Measurements from ENCODE around the gene CTNNA2. TPM values are rescaled to one million over a fixed set of nuclear protein-coding genes. Genes with fewer than 3 reads are reported as not detected.

Gene CTNNA2
- total and polyA plus RNA-seq, 2 of the 8 experiments (the other 6 are each of a cell fraction or from before 2014, with no cell fraction given), result 3.9 to 9.0 TPM

DNA sequence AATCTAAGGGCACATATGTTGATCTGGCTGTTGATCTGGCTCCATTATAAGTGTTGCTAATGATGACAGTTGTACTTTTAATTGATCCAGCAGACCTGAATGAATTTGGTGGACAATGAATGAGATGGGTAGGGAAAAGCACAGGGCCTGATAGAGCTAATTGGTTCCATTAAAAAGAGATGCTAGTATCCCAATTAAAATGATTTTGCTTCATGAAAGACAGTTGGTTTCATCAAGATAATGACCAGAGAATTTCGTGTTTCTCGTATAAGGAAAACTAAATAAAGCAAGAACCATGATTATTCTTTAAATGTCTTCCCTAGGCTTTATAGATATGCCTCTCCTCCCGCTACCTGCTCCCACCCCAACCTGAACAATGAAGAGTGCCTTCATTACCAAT, 900.3 kb downstream of the CTNNA2 start:
- FAIRE-seq, result no peak
- no peak overlapping the region for H2BK12ac ChIP-seq (ENCODE audit: low read depth, low read length)
- H3K4ac ChIP-seq (replicated peaks; ENCODE audit: insufficient read length, low read depth, low read length), result no peak overlapping the region
- no peak overlapping the region for H4K8ac ChIP-seq (ENCODE audit: extremely low read depth, insufficient read depth, low read length)
- H3K18ac ChIP-seq (ENCODE audit: extremely low read depth, low read length), result no peak overlapping the region
- ChIA-PET CTCF (ENCODE audit: partially characterized antibody) (no interaction called here), POLR2A (ENCODE audit: partially characterized antibody) (no interaction called here)
- no peak overlapping the region for H3K56ac ChIP-seq (replicated peaks; ENCODE audit: insufficient read length, low read depth, low read length)
- no peak overlapping the region for H2BK20ac ChIP-seq (ENCODE audit: low read length)
- no peaks in the 10 kb centered on the region for H3K79me2 ChIP-seq (ENCODE audit: control insufficient read depth in 1 of 2, insufficient read depth in 2 of 2, low read length in 2 of 2)
- H4K91ac ChIP-seq (replicated peaks; ENCODE audit: insufficient read length, low read length), result no peak overlapping the region
- H3K79me1 ChIP-seq (ENCODE audit: low read depth, low read length), result no peaks in the 10 kb centered on the region
- H3K23me2 ChIP-seq (ENCODE audit: low read depth, low read length), result no peaks in the 10 kb centered on the region
- no peak overlapping the region for H2BK120ac ChIP-seq (replicated peaks; ENCODE audit: low read depth, low read length)
- H2BK5ac ChIP-seq (ENCODE audit: low read depth, low read length), result no peak overlapping the region
- DNase-seq (ENCODE audit: low read depth in 1 of 2, low spot score in 2 of 2), result no peak
- no peaks in the 10 kb centered on the region for H3K9me3 ChIP-seq (ENCODE audit: insufficient read depth in 2 of 2, low read depth in 1 of 2, low read length in 1 of 2)
- no peak overlapping the region for H3K4me3 ChIP-seq (ENCODE audit: extremely low read depth in 1 of 4, insufficient read depth in 2 of 4, low read depth in 3 of 4, low read length in 4 of 4)
- H2AFZ ChIP-seq (ENCODE audit: low read length), result no peak overlapping the region
- no peak overlapping the region for H2AK5ac ChIP-seq (ENCODE audit: low read depth, low read length)
- no peaks in the 10 kb centered on the region for H3K36me3 ChIP-seq (ENCODE audit: control insufficient read depth in 2 of 4, insufficient read depth in 4 of 4, low read length in 3 of 4)
- no peak overlapping the region for H3K4me2 ChIP-seq (ENCODE audit: insufficient read depth in 1 of 2, low read depth in 2 of 2, low read length in 2 of 2)
- no peak overlapping the region for H3K23ac ChIP-seq (ENCODE audit: insufficient read length)
- no peak for TF ChIP-seq TCF12 (IDR thresholded peaks at IDR 0.05; ENCODE audit: low read depth, low read length)
- no peak for TF ChIP-seq KDM5A (IDR thresholded peaks at IDR 0.05; ENCODE audit: low read length)
- no peak for TF ChIP-seq POLR2AphosphoS5 (IDR thresholded peaks at IDR 0.05; ENCODE audit: low read depth, low read length)
- TF ChIP-seq GABPA (IDR thresholded peaks at IDR 0.05; ENCODE audit: borderline replicate concordance, insufficient read depth, low read length), result no peak
- TF ChIP-seq NANOG (IDR thresholded peaks at IDR 0.05; ENCODE audit: insufficient read depth, low read depth, low read length, poor library complexity, severe bottlenecking), result no peak
- TF ChIP-seq JUN (IDR thresholded peaks at IDR 0.05; ENCODE audit: low read depth, low read length), result no peak
- TF ChIP-seq TAF7 (optimal IDR thresholded peaks at IDR 0.05; ENCODE audit: borderline replicate concordance, low read depth, low read length), result no peak
- no peak for TF ChIP-seq MAFK (IDR thresholded peaks at IDR 0.05; ENCODE audit: low read depth, low read length)
- TF ChIP-seq SP1 (IDR thresholded peaks at IDR 0.05; ENCODE audit: low read depth, low read length), result no peak
- TF ChIP-seq CTBP2 (IDR thresholded peaks at IDR 0.05; ENCODE audit: borderline replicate concordance, insufficient read depth, insufficient read length, low read length), result no peak
- TF ChIP-seq CTCF (IDR thresholded peaks at IDR 0.05; ENCODE audit: control extremely low read depth in 1 of 3, insufficient read depth in 1 of 3, low read depth in 1 of 3, low read length in 3 of 3), result no peak
- no peak overlapping the region for H3K9ac ChIP-seq (replicated peaks in 1 of 4; ENCODE audit: extremely low read depth in 1 of 4, low read depth in 3 of 4, low read length in 3 of 4)
- no peak overlapping the region for H3K14ac ChIP-seq (ENCODE audit: insufficient read length)
- no peak overlapping the region for H4K5ac ChIP-seq (ENCODE audit: insufficient read length, low read depth, low read length)
- H3K4me1 ChIP-seq (replicated peaks in 1 of 4; ENCODE audit: control insufficient read depth in 3 of 4, insufficient read depth in 4 of 4, low read length in 3 of 4), result no peaks in the 10 kb centered on the region
- no peaks in the 10 kb centered on the region for H3K27me3 ChIP-seq (replicated peaks in 1 of 4; ENCODE audit: control insufficient read depth in 3 of 4, extremely low read depth in 1 of 4, insufficient read depth in 3 of 4, low read length in 3 of 4)
- H3K27ac ChIP-seq (ENCODE audit: low read depth, low read length), result no peak overlapping the region
- no peak overlapping the region for H2BK15ac ChIP-seq (ENCODE audit: low read length)
- no peaks in the 10 kb centered on the region for H4K20me1 ChIP-seq (replicated peaks in 1 of 2; ENCODE audit: control insufficient read depth in 1 of 2, insufficient read depth in 2 of 2, low read length in 2 of 2)
- WGBS, 2 experiments (ENCODE audit: extremely low coverage in 1 of 2, insufficient coverage in 1 of 2, insufficient read length in 1 of 2, insufficient replicate concordance in 2 of 2, low coverage in 1 of 2, low lambda C conversion rate in 2 of 2, missing lambda C conversion rate in 1 of 2), result 100% methylated on average over 3 of the region's 3 CpGs; no CpG with 5 or more reads in 1 of the 2 experiments

Data from H1 (cell line).